NOMO-1 treated with DMSO at 0.1 percent for 48 hours (cell line): Measurements from ENCODE around the gene CFAP68.
"Not testable (repeated sequence)": the region's sequence is repeated elsewhere in the genome, so short reads cannot be mapped to it uniquely, and the experiment has no call there.

ENCODE experiments used
- DNase-seq: peaks from one replicate; lab custom pipeline; 2025; ENCODE audit not compliant: unreplicated experiment; lab: John Stamatoyannopoulos, UW

CFAP68 gene

DNA sequence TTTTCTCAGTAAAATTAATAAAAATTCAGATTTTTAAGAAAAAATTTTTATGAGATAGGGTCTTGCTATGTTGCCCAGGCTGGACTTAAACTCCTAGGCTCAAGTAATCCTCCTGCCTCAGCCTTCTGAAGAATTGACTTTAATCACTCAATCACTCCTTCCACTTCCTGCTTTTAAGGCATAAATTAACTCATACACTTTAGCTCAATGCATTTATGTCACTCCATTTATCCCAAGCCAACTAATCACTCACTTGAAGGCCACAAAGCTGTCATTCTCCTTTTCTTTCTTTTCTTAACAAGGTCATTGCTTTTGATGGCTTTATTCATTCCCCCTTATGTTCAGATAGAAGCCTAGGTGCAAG is 8.8 kb upstream of the CFAP68 start:
- DNase-seq = peak; percentile 63

DNA sequence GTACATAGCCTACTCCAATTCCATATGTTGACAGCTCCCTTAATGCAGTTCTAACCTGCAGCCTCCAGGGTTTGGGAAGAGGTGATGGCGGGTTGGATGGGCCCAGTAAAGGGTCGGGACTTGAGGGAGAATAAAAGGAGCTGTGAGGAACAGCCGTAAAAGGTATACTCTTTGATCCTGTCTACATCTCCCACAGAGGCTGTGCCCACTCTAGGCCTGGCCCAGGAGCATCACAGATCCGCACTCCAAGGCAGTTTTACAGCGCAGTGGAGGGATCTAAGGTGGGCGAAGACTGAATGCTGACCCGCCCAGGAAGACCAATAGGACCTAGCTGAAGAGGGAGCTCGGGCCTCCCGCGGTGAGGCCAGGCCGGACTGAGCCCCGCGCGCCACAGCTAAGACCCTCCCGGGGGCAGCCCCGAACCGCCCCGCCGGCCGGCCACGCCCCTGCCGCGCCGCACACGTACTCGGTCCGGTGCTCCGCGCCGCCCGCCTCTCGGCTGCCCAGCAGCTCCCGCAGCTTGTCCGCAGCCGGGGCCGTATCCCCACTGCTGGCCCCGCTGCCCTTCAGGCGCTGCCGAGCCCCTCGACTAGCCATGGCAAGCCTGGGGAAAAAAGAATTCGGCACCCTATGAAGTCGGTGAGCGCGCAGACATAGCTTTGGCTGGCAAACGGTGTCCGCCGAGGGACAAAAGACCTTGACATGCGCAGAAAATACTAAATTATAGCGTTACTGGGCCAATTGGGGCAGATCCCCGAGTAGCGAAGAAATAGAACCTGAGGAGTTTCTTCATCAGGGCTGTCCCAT is 8.3 kb upstream of the CFAP68 start, which contains the start of gene ALG9:
ALG9 (minus strand) TSS at position 696 of the 807 bp plus-strand sequence; CDS start at position 597, 99 bp downstream.
- peak; percentile 66 for DNase-seq

DNA sequence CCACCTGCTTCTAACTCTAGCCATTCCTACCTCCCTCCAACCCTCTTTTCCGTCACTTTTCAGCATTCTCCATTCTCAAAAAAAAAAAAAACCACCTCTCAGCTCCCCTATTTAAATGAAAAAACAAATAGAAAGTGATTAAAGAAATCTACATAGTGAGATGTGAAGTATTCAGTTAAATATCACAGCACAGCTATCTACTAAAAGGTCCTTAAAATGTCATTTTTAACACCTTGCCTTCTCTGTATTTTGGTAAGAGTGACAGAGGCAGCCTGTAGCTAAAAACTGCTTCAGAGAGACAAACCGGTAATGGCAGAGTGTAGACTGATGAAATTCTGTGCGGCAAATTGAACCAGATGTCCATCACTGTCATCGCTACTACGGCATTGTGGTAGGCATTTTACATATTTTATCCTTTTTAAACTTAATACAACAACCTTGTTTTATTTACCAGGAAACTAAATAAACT is 7.6 kb upstream of the CFAP68 start:
- no peak for DNase-seq

DNA sequence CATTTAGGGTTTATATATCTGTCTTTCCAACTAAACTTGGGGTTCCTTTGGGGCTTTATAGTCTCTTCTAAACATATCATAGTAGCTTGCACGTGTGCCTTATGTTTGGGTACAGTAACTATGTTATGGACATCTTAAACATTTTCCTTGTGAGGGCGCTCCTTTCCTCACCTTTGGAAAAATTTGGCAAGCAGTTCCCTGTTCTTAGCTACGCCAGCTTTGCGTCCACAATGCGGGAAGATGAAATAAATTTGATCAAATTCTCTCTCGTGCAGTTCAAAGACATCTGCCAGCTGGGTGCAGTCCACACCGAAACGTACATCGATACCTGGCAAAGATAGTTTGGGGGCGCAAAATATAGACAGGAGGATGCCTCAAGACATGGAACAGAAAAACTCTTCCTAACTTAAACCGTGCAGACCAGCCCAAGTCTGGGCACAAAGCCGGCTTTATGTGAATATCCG is 924 bp upstream of the CFAP68 start:
- DNase-seq = no peak

DNA sequence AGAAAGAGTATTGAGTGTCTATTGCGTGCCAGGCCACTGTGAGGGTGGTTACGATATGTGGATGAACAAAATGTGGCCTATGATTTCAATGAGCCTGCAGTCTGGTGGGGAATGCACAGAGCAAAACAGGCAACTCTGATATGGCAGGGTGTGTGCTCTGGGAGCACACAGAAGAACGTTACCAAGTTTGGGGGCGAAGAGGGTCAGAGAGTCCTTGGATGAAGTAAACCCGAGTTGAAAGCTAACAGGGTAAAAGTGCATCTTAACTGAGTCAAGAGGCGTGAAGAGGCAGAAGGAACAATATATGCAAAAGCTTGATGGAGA is 258 bp downstream of the CFAP68 start:
- no peak for DNase-seq

DNA sequence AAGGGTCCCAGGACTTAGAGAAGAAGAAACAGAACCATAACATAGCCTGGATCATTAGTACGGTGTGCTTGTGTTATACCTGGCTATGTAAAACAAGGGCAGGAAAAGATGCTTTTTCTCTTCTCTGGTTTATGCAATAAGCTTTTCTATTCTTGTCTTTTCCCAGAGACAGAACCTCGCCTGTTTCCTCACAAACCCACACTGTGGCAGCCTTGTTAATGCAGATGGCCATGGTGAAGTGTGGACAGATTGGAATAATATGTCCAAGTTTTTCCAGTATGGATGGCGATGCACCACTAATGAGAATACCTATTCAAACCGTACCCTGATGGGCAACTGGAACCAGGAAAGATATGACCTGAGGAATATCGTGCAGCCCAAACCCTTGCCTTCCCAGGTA is 2.9 kb downstream of the CFAP68 start:
- DNase-seq = no peak

DNA sequence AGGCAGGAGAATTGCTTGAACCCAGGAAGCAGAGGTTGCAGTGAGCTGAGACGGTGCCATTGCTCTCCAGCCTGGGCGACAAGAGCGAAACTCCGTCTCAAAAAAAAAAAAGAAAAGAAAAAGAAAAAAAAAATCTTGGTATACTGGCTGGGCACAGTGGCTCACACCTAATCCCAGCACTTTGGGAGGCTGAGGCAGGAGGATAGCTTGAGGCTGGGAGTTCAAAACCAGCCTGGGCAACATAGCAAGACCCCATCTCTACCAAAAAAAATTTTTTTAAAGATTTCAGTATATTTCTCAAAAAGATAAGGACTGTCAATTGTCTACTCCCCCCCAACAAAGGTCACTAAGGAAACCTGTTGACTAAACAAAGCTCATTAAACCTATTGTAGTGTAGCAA is 5.7 kb downstream of the CFAP68 start:
- DNase-seq = not testable (repeated sequence)

DNA sequence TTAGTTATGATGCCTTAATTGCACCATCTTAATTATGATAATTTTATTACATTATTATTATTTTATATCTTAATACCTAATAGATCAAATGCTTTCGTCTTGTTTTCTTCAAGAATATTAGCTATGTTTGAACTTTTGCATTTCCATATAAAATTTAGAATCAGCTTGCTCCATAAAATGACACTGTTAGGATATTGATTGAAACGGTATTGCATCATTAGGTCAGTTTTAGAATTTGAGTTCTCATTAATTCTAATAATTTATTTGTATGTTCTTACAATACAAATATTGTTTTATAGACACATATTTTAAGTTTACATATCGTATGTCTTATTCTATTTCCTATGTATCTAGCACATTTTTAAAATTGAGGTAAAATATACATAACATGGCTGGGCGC is 6.7 kb downstream of the CFAP68 start:
- no peak for DNase-seq

DNA sequence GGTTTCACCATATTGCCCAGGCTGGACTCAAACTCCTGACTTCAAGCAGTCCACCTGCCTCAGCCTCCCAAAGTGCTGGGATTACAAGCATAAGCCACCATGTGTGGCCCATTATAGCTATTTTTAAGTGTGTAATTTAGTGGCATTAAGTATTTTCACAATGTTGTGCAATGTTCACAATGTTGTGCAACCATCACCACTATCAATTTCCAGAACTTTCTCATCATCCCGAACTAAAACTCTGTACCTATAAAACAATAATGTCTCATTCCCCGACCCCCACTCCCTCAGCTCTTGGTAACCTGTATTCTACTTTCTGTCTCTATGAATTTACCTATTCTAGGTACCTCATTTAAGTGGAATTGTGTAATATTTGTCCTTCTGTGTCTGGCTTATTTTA is 7.5 kb downstream of the CFAP68 start:
- DNase-seq = no peak

DNA sequence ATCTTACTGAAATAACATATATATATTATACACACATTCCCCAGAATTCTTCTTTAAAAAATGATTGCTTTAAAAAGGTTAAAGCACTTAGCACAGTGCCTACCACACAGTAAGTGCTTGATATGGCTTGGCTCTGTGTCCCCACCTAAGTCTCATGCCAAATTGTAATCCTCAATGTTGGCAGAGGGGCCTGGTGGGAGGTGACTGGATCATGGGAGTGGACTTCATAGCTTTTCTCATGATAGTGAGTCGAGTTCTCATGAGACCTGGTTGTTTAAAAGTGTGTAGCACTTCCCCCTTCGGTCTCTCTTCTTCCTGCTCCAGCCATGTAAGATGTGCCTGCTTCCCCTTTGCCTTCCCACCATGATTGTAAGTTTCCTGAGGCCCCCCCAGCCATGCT is 26.1 kb downstream of the CFAP68 start:
- DNase-seq = no peak

DNA sequence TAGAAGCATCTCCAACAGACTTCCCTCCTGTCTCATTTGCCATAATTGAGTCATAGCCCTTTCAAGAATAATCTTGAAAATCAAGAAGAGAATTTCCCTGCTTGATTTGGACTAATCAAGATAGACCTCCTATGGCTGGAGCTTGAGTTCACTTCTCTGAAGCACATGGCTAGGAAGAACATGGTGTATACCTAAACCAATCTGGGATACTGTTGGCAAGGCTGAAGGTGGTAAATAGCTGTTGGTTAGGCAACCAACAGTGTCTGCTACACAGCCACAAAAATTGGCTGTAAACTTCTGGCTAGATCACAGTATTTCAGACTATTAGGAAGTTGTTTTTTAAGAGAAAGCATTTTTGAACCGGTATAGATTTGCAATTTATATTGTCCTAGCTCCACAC is 27.3 kb downstream of the CFAP68 start:
- no peak for DNase-seq

DNA sequence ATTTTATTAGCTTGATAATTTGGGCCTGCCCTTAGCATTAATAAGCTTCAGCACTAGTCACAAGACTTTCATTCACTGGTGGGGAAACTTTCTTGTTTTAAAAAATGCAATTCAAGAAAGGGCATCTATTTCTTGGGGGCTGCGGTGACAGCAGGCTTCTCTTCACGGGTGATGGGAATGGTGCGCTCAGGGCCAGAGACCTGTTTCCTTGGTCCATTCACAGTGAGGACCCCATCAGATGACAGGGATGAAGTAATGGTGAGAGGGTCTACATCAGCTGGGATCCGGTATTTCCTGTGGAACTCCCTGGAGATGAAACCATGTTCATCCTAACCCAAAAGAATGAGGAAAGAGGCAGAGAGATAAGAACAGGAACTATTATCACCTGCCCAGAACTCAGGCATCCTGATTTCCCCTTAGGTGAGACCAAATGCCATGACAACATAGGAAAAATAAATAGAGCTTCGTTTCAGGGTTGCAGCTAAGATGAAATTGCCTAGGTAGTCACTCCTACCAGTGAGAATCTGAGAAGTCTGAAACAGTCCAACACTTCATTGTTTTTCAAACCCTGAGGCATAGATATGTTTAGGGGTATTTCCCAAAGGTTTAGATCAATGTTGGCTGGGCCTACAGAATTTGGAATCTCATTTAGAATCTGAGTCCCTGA is 29.4 kb downstream of the CFAP68 start:
- no peak for DNase-seq

DNA sequence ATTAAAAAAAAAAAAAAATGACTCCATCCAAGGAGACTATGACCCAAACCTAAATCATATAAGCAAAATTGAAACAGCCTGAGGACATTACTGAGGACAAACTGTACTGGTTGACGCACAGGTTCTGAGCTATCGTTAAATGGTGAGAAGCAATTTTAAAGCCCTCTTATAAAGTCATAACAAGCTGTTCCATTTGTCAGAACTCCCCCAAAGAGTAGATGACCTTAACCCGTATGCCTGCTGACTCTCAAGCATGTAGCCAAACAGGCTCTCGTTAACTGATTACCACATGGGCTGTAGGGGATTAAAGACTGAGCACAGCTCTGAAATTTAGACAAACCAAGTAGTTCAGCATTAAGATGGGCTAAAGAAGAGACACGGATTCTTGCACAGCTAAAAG is 30.0 kb downstream of the CFAP68 start:
- no peak for DNase-seq

DNA sequence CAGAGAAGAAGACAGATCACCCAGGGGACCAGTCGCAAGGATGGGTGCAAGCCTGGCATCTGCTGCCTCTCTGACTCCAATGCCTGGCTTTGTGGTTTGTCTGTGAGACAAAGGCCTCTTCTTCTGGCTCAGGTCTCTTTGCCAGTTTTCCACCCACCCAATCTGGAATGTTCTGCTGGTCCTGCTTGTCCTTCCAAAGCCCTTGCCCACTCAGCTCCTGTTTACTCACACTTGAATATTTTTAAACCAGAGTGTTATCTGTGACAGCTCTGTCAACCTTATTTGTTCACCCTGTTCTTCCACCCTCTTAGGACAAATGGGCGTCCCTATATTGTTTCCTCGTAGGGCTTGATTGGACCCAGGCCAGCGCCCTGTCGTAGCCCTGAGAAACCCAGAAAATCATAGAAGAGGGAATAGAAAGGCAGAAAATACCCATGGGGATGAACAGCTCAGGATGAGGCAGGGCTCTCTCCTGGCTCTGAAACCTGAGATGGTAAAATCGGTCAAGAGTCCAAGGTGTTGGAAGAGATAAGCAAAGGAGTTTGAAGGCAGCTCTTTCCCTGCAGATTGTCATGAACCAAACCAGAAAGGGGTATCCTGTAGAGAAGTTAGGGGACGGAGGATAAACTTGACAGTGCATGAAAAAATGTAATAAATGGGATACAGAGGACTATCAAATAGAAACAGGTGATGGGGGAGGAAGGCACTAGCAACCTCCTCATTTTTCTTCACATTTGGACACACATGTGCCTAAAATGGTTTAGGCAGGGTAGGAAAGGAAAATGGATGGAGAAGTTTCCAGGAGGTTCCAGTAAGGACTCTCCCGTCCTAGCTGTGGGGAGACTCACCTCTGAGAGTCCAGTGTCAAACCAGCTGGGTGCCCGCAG is 31.6 kb downstream of the CFAP68 start:
- no peak for DNase-seq

DNA sequence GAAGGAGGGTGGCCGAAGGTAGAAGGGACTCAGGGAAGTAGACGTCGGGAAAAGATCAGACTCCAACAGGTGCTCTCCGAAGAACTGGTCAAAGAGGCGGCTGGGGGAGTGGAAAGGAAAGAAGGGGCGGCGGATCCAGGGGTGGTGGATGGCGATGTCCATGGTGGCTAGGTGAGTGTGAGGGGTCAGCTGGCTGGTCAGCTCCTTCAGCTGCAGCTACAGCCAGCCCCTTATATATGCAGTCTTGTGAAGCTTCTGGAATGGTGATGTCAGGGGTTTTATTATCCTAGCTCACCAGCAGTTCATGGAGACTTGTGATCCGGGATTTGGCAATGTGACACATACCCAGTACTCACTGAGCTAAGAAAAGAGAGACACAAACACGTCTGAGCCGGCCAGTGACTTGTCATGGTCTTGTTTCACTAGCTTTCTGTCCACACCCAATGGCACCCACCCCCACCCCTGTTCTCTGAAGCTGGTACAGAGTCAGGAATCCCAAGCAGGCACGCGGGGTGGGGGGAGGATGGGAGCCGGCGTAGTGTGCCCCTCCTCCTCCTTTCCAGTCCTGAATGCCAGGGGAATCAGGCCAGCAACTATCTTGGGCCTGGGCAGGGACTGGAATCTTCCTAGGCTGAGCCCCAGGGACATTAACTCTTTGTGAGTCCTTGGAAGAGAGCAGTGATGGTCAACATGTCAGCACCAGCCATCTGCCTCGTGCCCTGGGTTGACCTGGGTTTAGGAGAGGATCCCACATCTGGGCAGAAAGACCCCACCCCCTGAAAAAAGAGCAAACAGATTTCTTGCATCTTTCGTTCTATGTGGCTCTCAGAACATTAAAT is 32.4 kb downstream of the CFAP68 start, which contains the start of gene CRYAB:
CRYAB (minus strand) TSS at position 208 of the 839 bp plus-strand sequence; CDS start at position 162, 46 bp downstream.
- DNase-seq = no peak

DNA sequence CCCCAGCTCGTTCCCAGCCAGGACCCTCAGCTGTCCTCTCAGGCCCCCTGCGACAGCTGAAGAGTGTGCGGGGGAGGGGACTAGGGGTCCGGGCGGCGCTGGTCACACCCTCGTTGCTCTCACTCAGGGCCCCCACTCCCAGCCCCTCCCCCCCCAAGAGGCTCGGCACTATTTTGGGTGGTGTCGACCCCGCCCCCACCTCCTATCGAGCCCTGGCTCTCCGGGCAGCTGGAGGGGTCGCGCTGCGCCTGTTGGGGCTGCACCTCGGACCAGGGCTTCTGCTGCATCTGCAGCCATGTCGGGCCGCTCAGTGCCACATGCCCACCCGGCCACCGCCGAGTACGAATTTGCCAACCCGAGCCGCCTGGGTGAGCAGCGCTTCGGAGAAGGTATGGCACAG is 33.2 kb downstream of the CFAP68 start, which contains the start of gene HSPB2:
HSPB2 (plus strand) TSS at position 200 of the 400 bp plus-strand sequence; CDS start at position 296, 96 bp downstream.
- DNase-seq = no peak

DNA sequence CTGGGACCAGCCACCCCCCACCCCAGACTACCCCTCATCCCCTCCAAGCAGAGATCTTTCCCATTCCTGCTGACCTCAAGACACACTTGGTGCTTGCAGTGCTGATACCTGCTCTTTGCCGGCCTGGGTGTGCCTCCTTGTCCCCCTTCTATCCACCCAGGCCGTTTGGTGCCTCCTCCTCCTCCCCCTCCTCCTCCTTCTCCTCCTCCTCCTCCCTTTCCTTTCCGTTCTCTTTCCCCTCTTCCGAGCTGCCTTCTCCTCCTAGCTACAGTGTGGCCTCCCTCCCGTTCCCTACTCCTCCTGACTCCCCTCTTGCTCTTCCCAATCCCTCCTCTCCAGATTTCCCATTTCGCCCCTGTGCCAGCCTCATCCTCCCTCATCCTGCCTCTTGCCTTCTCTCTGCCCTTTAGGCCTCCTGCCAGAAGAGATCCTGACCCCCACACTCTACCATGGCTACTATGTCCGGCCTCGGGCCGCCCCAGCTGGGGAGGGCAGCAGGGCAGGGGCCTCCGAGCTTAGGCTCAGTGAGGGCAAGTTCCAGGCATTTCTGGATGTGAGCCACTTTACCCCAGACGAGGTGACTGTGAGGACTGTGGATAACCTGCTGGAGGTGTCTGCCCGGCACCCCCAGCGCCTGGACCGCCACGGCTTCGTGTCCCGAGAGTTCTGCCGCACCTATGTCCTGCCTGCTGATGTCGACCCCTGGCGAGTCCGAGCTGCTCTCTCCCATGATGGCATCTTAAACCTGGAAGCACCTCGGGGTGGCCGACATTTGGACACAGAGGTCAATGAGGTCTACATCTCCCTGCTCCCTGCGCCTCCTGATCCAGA is 33.9 kb downstream of the CFAP68 start:
- no peak for DNase-seq

DNA sequence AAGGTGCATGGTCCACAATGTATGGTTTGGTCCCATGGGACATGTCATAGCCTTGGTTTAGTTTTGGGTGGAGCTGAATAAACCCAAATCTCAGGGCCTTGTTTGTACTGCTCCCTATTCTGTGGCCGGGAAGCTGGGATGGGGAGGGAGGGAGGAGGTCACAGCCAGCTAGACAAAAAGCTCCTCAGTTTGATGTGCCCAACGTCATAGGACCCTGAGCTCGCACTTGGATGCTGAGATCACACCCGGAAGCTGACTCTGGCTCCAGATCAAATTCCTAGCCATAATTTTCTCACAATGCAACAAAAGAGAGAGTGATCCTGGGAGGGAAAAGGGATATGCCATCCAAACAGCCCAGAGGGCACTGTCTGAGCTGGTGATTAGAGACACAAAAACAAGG is 34.7 kb downstream of the CFAP68 start:
- DNase-seq = no peak

DNA sequence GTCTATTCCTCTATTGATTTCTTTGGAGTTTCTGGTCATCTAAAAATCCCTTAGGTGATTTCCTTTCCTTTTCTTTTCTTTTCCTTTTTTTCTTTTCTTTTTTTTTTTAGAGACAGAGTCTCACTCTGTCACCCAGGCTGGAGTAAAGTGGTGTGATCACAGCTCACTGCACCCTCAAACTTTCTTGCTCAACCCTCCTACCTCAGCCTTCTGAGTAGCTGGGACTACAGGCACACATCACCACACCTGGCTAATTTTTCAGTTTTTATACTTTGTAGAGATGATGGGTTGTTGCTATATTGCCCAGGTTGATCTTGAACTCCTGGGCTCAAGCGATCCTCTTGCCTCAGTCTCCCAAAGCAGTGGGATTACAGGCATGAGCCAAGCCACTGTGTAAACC is 37.4 kb downstream of the CFAP68 start:
- no peak for DNase-seq
